HG03135 (cell line): Measurements from ENCODE around the gene FBXL20.
"Not testable (repeated sequence)": the region's sequence is repeated elsewhere in the genome, so short reads cannot be mapped to it uniquely, and the experiment has no call there.

ENCODE experiments used
- ATAC-seq: cut with Tn5 transposase; IDR thresholded peaks from one replicate; pipeline ENCODE4 v1.9.1; 2021; ENCODE audit warnings: mild to moderate bottlenecking, moderate library complexity; ENCODE audit not compliant: unreplicated experiment

Gene FBXL20

GRCh38 chr17:39261286-39261685 is 140.1 kb downstream of the FBXL20 start:
- no peak for ATAC-seq

DNA sequence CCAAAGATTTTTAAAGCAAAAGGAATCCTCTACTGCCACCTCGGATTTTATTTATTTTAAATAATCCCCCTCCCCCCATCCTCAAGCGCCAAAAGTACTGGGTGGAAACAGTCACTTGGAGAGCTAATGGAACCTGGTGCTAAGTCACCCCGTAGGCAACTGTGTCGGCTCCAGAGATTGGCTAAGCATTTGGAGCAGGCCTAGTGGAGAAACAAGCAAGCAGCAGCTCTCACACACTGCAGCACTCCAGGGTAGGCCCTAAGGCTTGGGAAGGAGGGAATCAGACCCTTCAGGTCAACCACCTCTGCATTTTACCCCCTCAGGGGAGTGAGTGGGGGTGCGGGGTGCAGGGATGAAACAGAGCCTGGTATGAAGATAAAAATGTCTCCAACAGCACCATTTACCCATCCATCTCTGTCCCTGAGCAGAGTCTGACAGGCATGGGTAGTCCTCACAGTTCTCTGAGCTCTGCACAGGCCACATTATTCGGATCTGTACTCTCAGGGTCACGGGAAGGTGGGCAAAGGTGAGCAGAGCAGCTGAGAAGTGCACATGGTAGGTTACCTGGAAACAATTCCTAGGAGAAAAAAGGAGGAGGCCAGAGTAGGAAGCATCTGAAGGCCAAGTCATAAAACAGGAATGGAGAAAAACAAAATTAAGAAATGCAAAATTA is 148.5 kb downstream of the FBXL20 start:
- no peak for ATAC-seq

DNA sequence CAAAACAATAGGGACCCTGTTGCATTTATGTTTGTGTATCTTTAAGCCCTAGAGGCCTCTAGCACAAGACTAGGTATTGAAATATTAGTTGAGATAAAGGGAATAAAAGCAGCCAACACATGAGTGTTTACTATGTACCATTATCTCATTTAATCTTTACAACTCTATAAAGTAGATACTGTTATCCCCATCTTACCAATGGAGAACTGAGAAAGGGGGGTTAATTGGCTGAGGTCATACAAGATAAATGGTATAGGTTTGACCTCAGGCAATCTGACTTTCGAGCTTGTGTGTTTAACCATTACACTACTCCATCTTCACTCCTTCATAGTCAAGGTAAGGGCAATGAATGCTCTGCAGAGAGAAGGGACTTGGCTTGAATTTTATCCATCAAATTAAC is 149.4 kb downstream of the FBXL20 start:
- no peak for ATAC-seq

- not testable (repeated sequence) for ATAC-seq
Measured at GRCh38 chr17:39250076-39250475, 151.3 kb downstream of the FBXL20 start.

DNA sequence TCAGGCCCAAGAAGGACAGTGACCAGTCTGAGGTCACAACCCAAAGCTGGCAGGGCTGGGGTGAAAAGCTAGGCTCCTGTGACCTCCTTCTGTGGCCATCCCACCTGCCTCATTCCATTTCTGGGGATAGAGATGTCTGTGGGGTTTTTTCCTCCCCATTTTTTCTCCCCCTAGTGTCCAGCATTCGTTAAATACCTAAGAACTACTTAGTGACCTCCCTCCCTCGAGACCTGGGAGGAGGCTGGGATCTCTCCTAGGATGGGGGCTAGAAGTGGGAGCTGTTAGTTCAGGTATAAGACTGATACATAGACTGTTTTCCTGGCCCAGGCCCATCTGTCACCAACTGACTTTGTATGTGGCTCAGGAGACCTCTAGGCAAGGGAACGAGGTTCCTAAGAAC is 155.2 kb downstream of the FBXL20 start:
- no peak for ATAC-seq

DNA sequence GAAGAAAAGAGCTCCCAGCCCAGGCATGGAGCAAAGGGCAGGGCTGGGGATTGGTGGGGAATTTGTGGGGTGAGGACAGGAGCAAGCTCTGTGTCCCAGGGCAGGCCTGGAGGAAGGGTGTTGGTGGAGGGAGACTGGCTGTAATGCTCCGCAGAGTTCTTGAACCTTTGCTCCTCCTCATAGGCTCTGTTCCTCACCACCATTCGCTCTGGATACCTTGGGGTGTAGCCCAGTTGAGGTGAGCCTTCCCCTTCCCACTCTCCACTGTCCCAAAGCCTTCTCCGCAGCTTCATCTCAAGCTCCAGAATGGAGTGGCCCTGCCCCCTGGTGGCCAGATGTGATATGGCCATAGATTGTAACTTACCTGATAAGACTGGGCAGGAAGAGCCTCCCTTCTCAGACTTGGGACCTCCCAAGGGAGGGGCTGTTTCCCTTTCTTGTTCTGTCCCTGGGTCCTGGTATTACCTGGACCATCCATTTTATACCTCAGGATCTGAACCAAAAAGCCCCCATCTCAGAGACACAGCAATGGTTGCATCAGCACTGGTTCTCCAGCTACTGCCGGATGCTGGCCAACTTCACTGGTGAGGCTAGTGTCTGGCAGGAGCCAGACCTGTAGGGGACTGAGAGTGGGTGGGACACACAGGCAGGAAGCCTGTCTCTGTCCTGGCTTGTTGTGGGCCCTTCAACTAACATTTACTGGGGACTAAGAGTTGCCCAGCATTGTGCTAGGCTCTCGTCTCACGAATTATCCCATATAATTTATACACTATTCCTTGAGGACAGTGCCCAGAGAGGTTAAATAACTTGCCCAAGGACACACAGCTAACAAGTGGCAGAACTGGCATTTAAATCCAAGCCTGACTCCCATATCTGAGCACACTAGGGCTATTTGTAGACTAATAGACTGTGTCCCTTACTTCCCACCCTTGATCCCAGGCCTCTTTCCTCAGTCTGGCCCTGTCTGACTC is 156.5 kb downstream of the FBXL20 start:
- peak; percentile 73 for ATAC-seq

DNA sequence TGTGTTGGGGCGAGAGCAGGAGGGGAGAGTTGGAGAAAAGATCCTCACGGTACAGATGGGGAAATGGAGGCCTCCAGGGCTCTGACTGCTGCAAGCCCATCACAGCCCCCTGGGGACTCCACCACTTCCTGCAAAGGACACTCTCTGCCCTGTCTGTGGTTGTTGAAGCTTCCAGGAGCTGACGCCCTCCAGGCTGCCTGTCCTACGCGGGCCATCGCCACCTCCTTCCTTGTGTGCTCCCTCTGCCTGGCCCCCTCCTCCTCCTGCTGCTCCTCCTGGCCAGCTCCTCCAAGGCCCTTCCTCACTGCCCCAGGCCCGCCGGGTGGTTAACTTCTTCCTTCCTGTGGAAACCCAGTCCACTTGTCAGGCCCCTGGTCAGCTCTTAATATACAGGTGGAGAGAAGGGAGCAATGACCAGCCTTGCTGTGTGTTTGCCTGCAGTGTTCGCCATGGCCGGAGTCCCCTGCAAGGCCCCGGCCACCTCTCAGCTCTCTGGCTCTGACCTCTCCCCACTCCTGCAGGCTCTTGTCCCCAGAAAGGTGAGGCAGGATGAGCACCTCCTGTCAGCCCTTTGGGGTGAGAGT is 157.3 kb downstream of the FBXL20 start:
- ATAC-seq: no peak

DNA sequence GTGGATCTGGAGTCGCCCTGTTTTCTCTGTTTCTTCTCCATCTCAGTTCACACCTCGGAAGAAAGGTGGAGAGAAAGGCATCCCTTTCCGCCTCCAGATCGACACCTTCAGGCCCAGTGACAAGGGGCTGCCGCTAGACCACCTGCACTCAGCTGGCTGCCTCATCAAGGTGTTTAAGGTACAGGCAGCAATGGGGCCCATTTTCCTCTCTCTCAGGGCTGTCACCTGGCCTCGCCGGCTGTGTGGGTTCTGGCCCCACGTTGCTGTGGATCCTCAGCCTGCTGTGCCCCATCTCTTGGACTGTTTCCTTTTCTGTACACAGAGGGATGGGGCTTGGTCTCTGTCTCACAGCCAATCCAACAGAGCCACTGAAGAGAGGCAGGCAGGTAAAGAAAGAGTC is 158.3 kb downstream of the FBXL20 start:
- ATAC-seq: no peak

- ATAC-seq: no peak
Measured at GRCh38 chr17:39240631-39241030, 160.8 kb downstream of the FBXL20 start.

DNA sequence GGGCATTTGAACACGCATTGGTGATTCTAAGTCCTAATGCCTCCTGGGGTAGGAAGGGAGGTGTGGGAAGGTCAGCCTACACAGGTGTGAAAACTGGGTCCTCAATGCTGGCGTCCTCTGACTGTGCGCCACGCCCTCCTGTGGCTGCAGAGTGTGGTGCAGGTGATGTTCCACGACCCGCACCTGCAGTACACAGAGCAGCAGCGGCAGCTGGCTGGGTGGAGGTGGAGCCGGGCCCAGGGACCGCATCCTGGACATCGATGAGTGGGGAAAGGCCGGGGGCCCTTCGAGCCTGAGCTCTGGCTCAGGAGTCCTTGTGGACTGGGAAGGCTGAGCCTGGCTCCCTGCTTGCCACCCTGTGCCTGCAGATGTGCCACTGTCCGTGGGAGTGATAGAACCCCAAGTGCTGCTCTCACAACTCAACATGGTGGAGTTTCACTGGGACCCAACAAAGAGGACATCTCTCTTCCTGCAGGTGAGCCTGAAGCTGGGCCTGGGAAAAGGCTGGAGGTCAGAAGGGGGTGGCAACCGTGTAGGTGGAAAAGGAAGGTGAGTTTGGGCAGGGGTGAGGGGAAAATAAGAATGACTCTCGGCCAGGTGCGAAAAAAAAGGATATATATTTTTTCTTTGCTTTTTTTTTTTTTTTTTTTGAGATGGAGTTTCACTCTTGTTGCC is 161.6 kb downstream of the FBXL20 start:
- no peak for ATAC-seq

DNA sequence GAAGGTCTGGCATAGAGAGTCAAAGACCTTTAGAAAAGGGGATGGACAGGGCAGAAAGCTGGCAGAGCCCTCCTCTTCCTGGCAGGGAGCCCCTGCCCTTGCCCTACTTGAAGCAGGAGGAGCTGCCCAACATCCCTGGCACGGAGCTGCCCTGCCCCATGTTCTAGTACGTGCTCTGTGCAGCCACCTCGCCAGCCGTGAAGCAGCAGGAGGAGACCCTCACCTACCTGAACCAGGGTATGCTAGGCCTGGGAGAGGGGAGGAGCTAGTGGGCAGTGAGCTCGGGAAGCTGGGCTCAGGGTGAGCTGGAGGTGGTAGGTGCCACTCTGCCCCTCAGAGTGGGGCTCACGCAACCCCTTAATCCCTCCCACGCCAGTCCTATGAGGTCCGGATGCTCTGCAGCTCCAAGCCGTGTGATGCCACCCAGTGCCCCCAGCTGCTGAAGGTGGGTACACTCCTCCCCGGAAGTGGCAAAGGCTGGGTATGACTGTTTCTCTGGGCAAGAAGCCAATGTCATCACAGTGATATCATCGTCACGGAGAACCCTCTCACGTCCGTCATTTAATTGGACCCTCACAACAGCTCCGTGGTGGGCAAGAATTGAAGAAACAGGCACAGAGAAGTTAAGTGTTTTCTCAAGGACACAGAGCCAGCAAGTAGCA is 163.0 kb downstream of the FBXL20 start:
- ATAC-seq: no peak

- no peak for ATAC-seq
Measured at GRCh38 chr17:39237586-39237985, 163.8 kb downstream of the FBXL20 start.

DNA sequence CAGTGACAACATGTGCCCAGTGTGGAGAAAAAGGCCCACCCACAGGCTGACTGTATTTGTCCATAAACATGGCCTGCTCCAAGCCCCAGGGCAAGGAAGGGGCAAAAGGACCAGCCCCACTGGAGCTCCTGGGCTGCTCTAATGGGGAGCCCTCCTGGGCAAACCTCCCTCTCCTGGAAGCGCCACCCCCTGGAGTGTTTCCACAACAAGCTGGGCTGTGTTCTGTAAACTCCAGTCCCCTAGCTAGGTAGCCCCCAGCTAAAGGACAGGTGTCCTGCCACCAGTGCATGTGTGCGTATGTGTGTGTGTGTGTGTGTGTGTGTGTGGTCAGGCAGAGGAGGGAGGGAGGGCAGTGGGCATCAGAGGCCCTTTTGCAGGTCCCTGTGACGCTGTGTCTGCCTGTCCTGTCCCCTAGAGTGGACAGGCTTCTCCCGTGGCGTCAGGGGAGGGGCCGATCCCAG is 164.4 kb downstream of the FBXL20 start:
- no peak for ATAC-seq

DNA sequence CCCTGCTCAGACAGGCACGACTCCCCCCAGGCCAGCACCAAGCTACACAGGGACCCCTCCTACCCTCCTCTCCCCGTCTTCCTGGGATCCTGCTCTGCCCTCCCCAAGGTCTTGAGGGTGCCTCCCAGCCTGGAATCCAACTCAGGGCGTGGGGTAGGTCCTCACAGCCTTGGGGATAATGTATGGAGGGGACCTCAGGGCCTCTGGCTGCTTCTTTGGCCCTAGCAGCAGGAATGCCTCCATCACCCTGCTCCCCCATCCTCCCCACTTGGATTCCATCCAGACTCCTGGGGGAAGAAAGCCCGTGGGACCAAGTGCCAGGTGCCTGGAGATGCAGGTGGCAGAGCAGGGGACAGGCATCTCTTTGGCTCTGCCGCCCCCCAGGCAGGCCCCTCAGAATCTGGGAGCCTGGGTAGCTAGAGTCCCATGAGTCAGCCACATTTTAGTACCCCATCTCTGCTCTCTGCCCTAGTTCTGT is 164.9 kb downstream of the FBXL20 start:
- no peak for ATAC-seq

GRCh38 chr17:39235555-39236449 is 165.6 kb downstream of the FBXL20 start:
- no peak for ATAC-seq

DNA sequence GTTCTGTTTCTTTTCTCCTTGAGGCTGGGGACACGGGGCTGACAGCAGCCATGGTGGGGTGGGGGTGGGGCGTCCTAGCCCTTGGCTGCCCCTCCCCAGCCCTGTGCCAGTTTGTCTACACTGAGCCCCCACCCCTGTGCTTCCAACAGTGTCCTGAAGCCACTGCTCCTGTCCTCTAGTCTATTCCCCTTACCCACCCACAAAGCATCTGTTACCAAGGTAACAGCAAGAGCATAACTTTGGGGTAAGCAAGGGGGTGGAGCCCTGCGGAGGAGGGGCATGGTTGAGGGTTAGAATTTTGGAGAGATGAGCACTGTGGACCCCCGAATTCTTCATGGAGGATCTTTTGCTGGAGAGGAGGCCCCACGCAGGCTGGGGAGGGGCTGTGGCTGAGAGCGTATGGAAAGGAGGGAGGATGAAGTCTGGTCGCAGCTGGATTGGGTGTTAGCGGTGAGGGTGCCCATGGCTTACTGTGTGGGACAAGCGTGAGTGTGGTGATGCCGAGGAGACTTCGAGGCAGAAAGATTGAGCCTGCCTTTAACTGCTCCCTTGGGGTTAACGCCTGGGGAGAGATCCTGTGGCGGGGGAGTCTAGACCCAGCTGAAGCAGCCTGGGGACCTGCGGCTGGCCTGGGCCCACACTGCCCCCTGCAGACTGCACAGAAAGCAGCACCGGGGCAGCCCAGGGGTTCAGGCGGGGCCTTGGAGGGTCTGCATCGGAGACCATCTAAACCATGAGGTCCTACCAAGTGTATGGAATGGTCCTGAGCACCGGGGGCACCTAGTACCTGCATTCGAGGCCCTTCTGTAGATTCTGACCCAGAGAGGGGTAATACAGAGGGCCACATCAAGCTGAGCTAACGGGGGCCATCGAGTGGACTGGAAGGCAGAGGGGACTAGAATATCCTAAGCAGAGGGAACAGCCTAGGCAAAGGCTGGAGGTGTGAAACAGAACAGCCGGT is 169.6 kb downstream of the FBXL20 start:
- no peak for ATAC-seq

GRCh38 chr17:39231091-39231561 is 170.3 kb downstream of the FBXL20 start:
- ATAC-seq: no peak

GRCh38 chr17:39230361-39230760 is 171.1 kb downstream of the FBXL20 start:
- no peak for ATAC-seq
